ENCODE measurements around the gene KLHL36. TPM values are rescaled to one million over a fixed set of nuclear protein-coding genes. Genes with fewer than 3 reads are reported as not detected.

The KLHL36 gene
- total and polyA plus RNA-seq, 8 donors = 23.8 to 50.9 (median 28.3) TPM

DNA sequence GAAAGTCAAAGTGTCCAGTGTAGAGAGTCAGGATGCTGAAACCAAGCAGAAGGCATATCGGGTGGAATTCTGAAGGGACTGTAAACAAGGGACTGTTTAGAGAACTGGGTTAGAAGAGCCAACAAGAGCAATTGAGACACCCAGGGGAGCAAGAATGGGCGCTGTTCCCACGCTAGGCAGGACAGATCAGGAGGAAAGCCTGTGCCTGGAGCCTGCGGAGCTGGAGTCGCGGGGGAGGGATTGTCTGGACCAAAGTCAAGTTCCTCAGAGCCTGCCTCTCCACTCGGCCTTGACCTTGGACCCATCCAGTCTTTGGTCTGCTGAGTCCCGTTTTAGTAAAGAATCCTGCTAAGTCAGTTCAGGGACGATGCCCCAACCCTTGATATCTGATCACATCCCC is 14.7 kb upstream of the KLHL36 start:
- intact Hi-C loops (cut with DNase I) = no loop called here

GRCh38 chr16:84635702-84636101 is 12.6 kb upstream of the KLHL36 start:
- no peaks in the 10 kb centered on the region for H3K27me3 ChIP-seq
- TF ChIP-seq CTCF (IDR thresholded peaks at IDR 0.05) = no peak
- ATAC-seq (no peak), DNase-seq (no peak)
- H3K4me1 ChIP-seq = peaks cover 0 to 13% of the 10 kb centered on the region in 2 donors
- no peaks in the 10 kb centered on the region for H3K36me3 ChIP-seq
- H3K9me3 ChIP-seq = no peaks in the 10 kb centered on the region
- no peak overlapping the region for H3K4me3 ChIP-seq
- intact Hi-C loops (cut with DNase I) = no loop called here
- H3K27ac ChIP-seq = no peak overlapping the region

More for the DNA sequence above, 14.7 kb upstream of the KLHL36 start:
- H3K27me3 ChIP-seq = no peaks in the 10 kb centered on the region
- ATAC-seq (peak; percentile 62), DNase-seq (peak in 1 of 4 donors; percentile 52)
- H3K27ac ChIP-seq = no peak overlapping the region
- H3K9me3 ChIP-seq = no peaks in the 10 kb centered on the region
- H3K36me3 ChIP-seq = no peaks in the 10 kb centered on the region
- no peak for TF ChIP-seq CTCF (IDR thresholded peaks at IDR 0.05)
- H3K4me1 ChIP-seq = peaks cover 0 to 13% of the 10 kb centered on the region in 2 donors
- no peak overlapping the region for H3K4me3 ChIP-seq

GRCh38 chr16:84637709-84638108 is 10.6 kb upstream of the KLHL36 start:
- intact Hi-C loops (cut with DNase I) = no loop called here
- no peaks in the 10 kb centered on the region for H3K9me3 ChIP-seq
- no peak overlapping the region for H3K4me3 ChIP-seq
- H3K27ac ChIP-seq = no peak overlapping the region
- H3K27me3 ChIP-seq = no peaks in the 10 kb centered on the region
- DNase-seq (peak in 1 of 4 donors; percentile 23), ATAC-seq (no peak)
- H3K4me1 ChIP-seq = peaks cover 0 to 15% of the 10 kb centered on the region in 2 donors
- no peaks in the 10 kb centered on the region for H3K36me3 ChIP-seq
- no peak for TF ChIP-seq CTCF (IDR thresholded peaks at IDR 0.05)

DNA sequence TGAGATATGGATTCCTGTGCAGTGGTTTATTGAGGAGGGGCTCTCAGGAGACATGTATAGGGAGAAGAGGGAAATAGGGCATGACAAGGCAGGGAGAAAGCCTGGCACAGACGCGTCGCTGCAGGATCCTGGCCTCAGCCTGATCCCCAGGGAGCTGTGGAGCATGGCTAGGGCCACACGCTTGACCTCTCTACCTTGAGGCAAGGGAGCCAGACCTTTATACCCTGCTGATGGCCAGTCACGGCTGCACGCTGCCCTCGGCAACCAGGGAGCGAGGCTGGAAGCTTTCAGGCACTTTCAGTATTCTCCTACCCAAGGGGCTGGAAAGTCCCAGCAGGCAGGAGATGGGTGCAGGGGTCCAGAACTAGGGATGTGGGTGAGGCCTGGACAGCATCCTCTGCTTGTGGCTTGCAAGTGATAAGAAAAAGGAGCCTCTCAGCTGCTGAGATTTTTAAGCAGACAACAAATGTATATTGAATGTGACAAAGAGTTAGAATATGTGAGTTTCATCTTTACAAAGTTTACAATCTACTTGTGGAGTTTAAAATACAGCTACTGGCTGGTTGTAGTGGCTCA is 10.0 kb upstream of the KLHL36 start:
- peaks cover 2 to 21% of the 10 kb centered on the region in 2 donors for H3K4me1 ChIP-seq
- no peaks in the 10 kb centered on the region for H3K36me3 ChIP-seq
- no peak overlapping the region for H3K27ac ChIP-seq
- TF ChIP-seq CTCF (IDR thresholded peaks at IDR 0.05) = no peak
- H3K27me3 ChIP-seq = no peaks in the 10 kb centered on the region
- H3K9me3 ChIP-seq = no peaks in the 10 kb centered on the region
- ATAC-seq = no peak
- intact Hi-C loops (cut with DNase I) = no loop called here
- no peak overlapping the region for H3K4me3 ChIP-seq
- DNase-seq = peak in 1 of 4 donors; percentile 37

- H3K4me3 ChIP-seq = no peak overlapping the region
- peaks cover 6 to 25% of the 10 kb centered on the region in 2 donors for H3K4me1 ChIP-seq
- DNase-seq = no peak
- intact Hi-C loops (cut with DNase I) = no loop called here
- H3K27me3 ChIP-seq = no peaks in the 10 kb centered on the region
- ATAC-seq = no peak
- no peak for TF ChIP-seq CTCF (IDR thresholded peaks at IDR 0.05)
- peak overlapping the region in 1 of 2 donors; percentile 39 for H3K27ac ChIP-seq
- no peaks in the 10 kb centered on the region for H3K36me3 ChIP-seq
- H3K9me3 ChIP-seq = no peaks in the 10 kb centered on the region
Measured at GRCh38 chr16:84640145-84640544, 8.2 kb upstream of the KLHL36 start.
